H1 (cell line): ENCODE data around the gene MLN. TPM values are rescaled to one million over a fixed set of nuclear protein-coding genes. Genes with fewer than 3 reads are reported as not detected.
A peak's percentile ranks its signal among the peaks of the same experiment; 100 is the strongest.

Experiments used
- HDAC2 ChIP-seq, 2 experiments: fragments of 300-600 bp in 1 of 2; sonication (generic) in 1 of 2; IDR thresholded peaks; 2 replicates each; pipeline ENCODE4 v1.6.1; 2011 to 2012; ENCODE audit warnings: low read depth in 2 of 2, low read length in 2 of 2, mild to moderate bottlenecking in 2 of 2, moderate library complexity in 2 of 2, borderline replicate concordance in 1 of 2, inconsistent platforms in 1 of 2
- KDM5A ChIP-seq: fragments of 200-600 bp; IDR thresholded peaks from 2 replicates; pipeline ENCODE4 v1.7.1; 2012; ENCODE audit warnings: mild to moderate bottlenecking, low read length, inconsistent platforms, mixed read lengths
- POLR2A ChIP-seq, 2 experiments: IDR thresholded peaks; 1 replicate in 1 of 2; 2 replicates in 1 of 2; pipeline ENCODE4 v1.6.1; 2011; ENCODE audit warnings: low read depth in 2 of 2, low read length in 2 of 2, mild to moderate bottlenecking in 2 of 2; ENCODE audit errors: control extremely low read depth in 1 of 2
- SIN3A ChIP-seq, 2 experiments: IDR thresholded peaks in 1 of 2; conservative IDR thresholded peaks in 1 of 2; 2 replicates each; pipeline ENCODE4 v1.6.1; 2011 to 2012; ENCODE audit warnings: low read length in 2 of 2, improper control_type of control experiment in 1 of 2, low read depth in 1 of 2, mild to moderate bottlenecking in 1 of 2
- polyA plus RNA-seq, 7 experiments: library from polyadenylated mRNA; depleted of rRNA in 3 of 7; stranded (reverse) in 5 of 7; unstranded in 2 of 7; fragments of >200 nt in 5 of 7; fragments of 200-250 nt in 2 of 7; gene quantifications; 1 replicate in 5 of 7; 2 replicates in 1 of 7; 4 replicates in 1 of 7; pipeline versions ENCODE4 v1.2.1 to v1.2.3, GENCODE V29; 2011 to 2013; ENCODE audit warnings: missing spikeins in 2 of 7, mixed read lengths in 2 of 7
- total RNA-seq: library from RNA; stranded (reverse); fragmentation: NEBNext Ultra II Directional; extraction: Animal tissue kit (Norgen Biotek cat#: 25700); gene quantifications from 2 replicates; pipeline ENCODE4 v1.2.1, GENCODE V29; 2021
- TF ChIP-seq, protein P1 (sequence below): fragments of 300-600 bp; sonication (generic); IDR thresholded peaks from 2 replicates; pipeline ENCODE4 v1.7.1; 2012; ENCODE audit warnings: low read length, moderate library complexity, mild to moderate bottlenecking, inconsistent platforms; ENCODE audit not compliant: insufficient replicate concordance
- TF ChIP-seq, protein P2 (sequence below): IDR thresholded peaks from 2 replicates; pipeline ENCODE4 v1.6.1; 2012; ENCODE audit warnings: inconsistent platforms

The MLN gene
- total and polyA plus RNA-seq, 2 of the 8 experiments (the other 6 are each of a cell fraction or from before 2014, with no cell fraction given) = not detected

DNA sequence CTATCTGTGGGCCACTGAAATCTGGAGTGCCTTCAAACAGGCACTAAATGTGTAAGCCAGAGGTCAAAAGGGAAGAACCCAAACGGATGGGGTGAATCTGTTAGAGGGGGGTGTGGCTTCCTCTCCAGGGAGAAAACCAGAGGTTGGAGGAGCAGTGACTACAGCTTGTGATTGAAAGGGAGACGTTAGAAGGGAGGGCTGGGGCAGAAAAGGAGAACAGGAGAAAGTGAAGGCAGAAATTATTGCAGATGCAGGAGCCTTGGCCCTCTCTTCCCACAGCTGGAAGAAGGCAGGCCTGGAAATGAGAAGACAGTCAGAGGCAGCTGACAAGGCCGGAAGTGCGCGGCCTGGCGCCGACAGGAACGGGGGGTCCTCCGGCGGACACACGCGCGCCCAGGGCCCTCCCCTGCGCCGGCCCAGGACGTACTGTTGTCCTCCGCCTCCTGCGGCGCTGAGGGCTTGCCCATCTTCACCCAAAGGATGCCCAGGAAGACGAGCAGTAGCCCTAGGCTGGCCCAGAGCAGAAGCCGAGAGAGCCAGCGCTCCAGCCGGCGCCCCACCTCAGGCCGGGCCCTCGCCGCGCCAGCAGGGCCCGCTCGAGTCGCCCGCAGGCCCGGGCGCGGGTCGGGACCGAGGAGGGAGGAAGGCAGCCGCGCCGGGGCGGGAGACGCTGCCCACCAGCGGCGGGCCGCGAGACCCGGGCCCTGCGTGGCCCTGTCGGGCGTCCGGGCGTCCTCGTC, 15.7 kb downstream of the MLN start (continued):
- TF ChIP-seq, protein P1, sequence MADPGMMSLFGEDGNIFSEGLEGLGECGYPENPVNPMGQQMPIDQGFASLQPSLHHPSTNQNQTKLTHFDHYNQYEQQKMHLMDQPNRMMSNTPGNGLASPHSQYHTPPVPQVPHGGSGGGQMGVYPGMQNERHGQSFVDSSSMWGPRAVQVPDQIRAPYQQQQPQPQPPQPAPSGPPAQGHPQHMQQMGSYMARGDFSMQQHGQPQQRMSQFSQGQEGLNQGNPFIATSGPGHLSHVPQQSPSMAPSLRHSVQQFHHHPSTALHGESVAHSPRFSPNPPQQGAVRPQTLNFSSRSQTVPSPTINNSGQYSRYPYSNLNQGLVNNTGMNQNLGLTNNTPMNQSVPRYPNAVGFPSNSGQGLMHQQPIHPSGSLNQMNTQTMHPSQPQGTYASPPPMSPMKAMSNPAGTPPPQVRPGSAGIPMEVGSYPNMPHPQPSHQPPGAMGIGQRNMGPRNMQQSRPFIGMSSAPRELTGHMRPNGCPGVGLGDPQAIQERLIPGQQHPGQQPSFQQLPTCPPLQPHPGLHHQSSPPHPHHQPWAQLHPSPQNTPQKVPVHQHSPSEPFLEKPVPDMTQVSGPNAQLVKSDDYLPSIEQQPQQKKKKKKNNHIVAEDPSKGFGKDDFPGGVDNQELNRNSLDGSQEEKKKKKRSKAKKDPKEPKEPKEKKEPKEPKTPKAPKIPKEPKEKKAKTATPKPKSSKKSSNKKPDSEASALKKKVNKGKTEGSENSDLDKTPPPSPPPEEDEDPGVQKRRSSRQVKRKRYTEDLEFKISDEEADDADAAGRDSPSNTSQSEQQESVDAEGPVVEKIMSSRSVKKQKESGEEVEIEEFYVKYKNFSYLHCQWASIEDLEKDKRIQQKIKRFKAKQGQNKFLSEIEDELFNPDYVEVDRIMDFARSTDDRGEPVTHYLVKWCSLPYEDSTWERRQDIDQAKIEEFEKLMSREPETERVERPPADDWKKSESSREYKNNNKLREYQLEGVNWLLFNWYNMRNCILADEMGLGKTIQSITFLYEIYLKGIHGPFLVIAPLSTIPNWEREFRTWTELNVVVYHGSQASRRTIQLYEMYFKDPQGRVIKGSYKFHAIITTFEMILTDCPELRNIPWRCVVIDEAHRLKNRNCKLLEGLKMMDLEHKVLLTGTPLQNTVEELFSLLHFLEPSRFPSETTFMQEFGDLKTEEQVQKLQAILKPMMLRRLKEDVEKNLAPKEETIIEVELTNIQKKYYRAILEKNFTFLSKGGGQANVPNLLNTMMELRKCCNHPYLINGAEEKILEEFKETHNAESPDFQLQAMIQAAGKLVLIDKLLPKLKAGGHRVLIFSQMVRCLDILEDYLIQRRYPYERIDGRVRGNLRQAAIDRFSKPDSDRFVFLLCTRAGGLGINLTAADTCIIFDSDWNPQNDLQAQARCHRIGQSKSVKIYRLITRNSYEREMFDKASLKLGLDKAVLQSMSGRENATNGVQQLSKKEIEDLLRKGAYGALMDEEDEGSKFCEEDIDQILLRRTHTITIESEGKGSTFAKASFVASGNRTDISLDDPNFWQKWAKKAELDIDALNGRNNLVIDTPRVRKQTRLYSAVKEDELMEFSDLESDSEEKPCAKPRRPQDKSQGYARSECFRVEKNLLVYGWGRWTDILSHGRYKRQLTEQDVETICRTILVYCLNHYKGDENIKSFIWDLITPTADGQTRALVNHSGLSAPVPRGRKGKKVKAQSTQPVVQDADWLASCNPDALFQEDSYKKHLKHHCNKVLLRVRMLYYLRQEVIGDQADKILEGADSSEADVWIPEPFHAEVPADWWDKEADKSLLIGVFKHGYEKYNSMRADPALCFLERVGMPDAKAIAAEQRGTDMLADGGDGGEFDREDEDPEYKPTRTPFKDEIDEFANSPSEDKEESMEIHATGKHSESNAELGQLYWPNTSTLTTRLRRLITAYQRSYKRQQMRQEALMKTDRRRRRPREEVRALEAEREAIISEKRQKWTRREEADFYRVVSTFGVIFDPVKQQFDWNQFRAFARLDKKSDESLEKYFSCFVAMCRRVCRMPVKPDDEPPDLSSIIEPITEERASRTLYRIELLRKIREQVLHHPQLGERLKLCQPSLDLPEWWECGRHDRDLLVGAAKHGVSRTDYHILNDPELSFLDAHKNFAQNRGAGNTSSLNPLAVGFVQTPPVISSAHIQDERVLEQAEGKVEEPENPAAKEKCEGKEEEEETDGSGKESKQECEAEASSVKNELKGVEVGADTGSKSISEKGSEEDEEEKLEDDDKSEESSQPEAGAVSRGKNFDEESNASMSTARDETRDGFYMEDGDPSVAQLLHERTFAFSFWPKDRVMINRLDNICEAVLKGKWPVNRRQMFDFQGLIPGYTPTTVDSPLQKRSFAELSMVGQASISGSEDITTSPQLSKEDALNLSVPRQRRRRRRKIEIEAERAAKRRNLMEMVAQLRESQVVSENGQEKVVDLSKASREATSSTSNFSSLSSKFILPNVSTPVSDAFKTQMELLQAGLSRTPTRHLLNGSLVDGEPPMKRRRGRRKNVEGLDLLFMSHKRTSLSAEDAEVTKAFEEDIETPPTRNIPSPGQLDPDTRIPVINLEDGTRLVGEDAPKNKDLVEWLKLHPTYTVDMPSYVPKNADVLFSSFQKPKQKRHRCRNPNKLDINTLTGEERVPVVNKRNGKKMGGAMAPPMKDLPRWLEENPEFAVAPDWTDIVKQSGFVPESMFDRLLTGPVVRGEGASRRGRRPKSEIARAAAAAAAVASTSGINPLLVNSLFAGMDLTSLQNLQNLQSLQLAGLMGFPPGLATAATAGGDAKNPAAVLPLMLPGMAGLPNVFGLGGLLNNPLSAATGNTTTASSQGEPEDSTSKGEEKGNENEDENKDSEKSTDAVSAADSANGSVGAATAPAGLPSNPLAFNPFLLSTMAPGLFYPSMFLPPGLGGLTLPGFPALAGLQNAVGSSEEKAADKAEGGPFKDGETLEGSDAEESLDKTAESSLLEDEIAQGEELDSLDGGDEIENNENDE = no peak
- TF ChIP-seq KDM5A (0 out of 2 replicates have a peak, but pooled peaks have one; percentile 20), SIN3A (conservative IDR thresholded peaks at IDR 0.05 in 1 of 2, IDR thresholded peaks at IDR 0.05 in 1 of 2; ENCODE audit: low read depth in 1 of 2, low read length in 2 of 2) (0 out of 4 replicates have a peak, but pooled peaks have one; percentile 41 to 49), POLR2A (IDR thresholded peaks at IDR 0.05; ENCODE audit: control extremely low read depth in 1 of 2, low read depth in 2 of 2, low read length in 2 of 2) (peak in 1 of 2 experiments; percentile 36; a peak in 1 of 3 replicates), HDAC2 (IDR thresholded peaks at IDR 0.05; ENCODE audit: borderline replicate concordance in 1 of 2, low read depth in 2 of 2, low read length in 2 of 2) (peak in 1 of 2 experiments; percentile 46; a peak in 1 of 4 replicates)
- TF ChIP-seq, protein P2, sequence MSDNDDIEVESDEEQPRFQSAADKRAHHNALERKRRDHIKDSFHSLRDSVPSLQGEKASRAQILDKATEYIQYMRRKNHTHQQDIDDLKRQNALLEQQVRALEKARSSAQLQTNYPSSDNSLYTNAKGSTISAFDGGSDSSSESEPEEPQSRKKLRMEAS = peak; percentile 38; the same call in 1 of the 2 replicates
- TF ChIP-seq, all 59 proteins: peak for 6
